Stomach (tissue), 9 donors: ENCODE data around the gene FMN2. TPM values are rescaled to one million over a fixed set of nuclear protein-coding genes. Genes with fewer than 3 reads are reported as not detected.

Source experiments
- DNase-seq, 2 donors: peaks; one replicate each; pipeline versions ENCODE4 v3.0.0 to v3.0.0-alpha.2; 2013 to 2019
- H3K27ac ChIP-seq, 5 donors: fragments of 200-600 bp in 4 of 5; sonication (generic) in 4 of 5; one replicate each; pipeline ENCODE4 v1.5.1; 2013 to 2019; ENCODE audit warnings: mild to moderate bottlenecking in 1 of 5, moderate library complexity in 1 of 5
- H3K27me3 ChIP-seq, 3 donors: fragments of 200-600 bp; sonication (generic); one replicate each; pipeline ENCODE4 v1.5.1; 2017 to 2019; ENCODE audit warnings: mixed run types in 1 of 3
- H3K36me3 ChIP-seq, 4 donors: fragments of 200-600 bp; sonication (generic); 1 replicate in 3 of 4; 2 replicates in 1 of 4; pipeline ENCODE4 v1.5.1; 2016 to 2019
- H3K4me1 ChIP-seq, 4 donors: fragments of 200-600 bp; sonication (generic); one replicate each; pipeline ENCODE4 v1.5.1; 2016 to 2019
- H3K4me3 ChIP-seq, 4 donors: fragments of 200-600 bp; sonication (generic) in 3 of 4; one replicate each; pipeline ENCODE4 v1.5.1; 2016 to 2019; ENCODE audit warnings: mild to moderate bottlenecking in 1 of 4
- H3K9me3 ChIP-seq, 4 donors: fragments of 200-600 bp; sonication (generic); one replicate each; pipeline ENCODE4 v1.5.1; 2016 to 2019
- EP300 ChIP-seq: sonication (generic); formaldehyde crosslinking; IDR thresholded peaks from one replicate; pipeline ENCODE4 v1.6.1; 2017; ENCODE audit warnings: antibody characterized with exemption
- POLR2A ChIP-seq, 4 donors: fragments of 450-650 bp; IDR thresholded peaks; one replicate each; pipeline ENCODE4 v1.6.1; 2016; ENCODE audit warnings: antibody characterized with exemption in 4 of 4, control low read depth in 2 of 4, mild to moderate bottlenecking in 1 of 4, moderate library complexity in 1 of 4
- POLR2AphosphoS5 ChIP-seq, 3 donors: sonication (generic); formaldehyde crosslinking; IDR thresholded peaks; one replicate each; pipeline ENCODE4 v1.6.1; 2016; ENCODE audit warnings: antibody characterized with exemption in 3 of 3
- WGBS, 5 donors: extraction: QIAGEN DNeasy Blood & Tissue Kit in 3 of 5; methylation state at CpG; one replicate each; pipeline versions ENCODE4 v1.1.5 to v1.1.7; 2013 to 2018; 5-methylcytosine and 5-hydroxymethylcytosine counted together
- intact Hi-C: fragments of 100-400 bp; cut with DNase I; formaldehyde crosslinking; loops from one replicate; pipeline ENCODE4 v1.15.1; 2023; ENCODE audit warnings: low total_unique reads
- polyA plus RNA-seq, 3 donors: library from polyadenylated mRNA; stranded (reverse); fragments of 200-250 nt; gene quantifications; one replicate each; pipeline ENCODE4 v1.2.3, GENCODE V29; 2013
- total RNA-seq, 5 donors: library from RNA; depleted of rRNA; stranded (reverse); fragments of >200 nt; gene quantifications; one replicate each; pipeline versions ENCODE4 v1.1.0 to v1.2.3, GENCODE V29; 2014 to 2016
- TF ChIP-seq, protein P1 (sequence below), 7 experiments: fragments of 450-650 bp in 4 of 7; fragments of 200-600 bp in 3 of 7; sonication (generic) in 3 of 7; IDR thresholded peaks; one replicate each; pipeline ENCODE4 v1.5.1; 2016 to 2019; ENCODE audit warnings: antibody characterized with exemption in 7 of 7, control low read depth in 2 of 7, mild to moderate bottlenecking in 1 of 7
- donor health status: healthy with polysubstance abuse.
- donor health status: Bipolar disorder and iron deficiency.
- donor health status: healthy.

FMN2 gene
- total and polyA plus RNA-seq, 8 donors, result 0.61 to 3.3 (median 0.87) TPM; not detected in 2

DNA sequence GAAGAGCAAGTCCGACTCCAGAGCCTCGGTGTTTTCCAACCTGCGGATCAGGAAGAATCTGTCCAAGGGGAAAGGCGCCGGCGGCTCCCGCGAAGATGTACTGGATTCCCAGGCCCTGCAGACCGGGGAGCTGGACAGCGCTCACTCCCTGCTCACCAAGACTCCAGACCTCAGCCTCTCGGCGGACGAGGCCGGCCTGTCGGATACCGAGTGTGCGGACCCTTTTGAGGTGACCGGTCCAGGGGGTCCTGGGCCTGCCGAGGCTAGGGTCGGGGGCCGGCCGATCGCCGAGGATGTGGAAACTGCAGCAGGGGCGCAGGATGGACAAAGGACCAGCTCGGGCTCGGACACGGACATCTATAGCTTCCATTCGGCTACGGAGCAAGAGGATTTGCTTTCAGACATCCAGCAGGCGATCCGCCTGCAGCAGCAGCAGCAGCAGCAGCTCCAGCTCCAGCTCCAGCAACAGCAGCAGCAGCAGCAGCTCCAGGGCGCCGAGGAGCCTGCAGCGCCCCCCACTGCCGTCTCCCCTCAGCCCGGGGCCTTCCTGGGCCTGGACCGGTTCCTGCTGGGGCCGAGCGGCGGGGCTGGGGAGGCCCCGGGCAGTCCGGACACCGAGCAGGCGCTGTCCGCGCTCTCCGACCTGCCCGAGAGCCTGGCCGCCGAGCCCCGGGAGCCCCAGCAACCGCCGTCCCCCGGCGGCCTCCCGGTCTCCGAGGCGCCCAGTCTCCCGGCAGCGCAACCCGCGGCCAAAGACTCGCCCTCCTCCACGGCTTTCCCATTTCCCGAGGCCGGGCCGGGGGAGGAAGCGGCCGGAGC lies 827 bp downstream of the FMN2 start:
- Histone ChIP-seq H3K9me3 (no peaks in the 10 kb centered on the region), H3K36me3 (no peaks in the 10 kb centered on the region), H3K4me1 (peaks cover 7 to 28% (median 26%) of the 10 kb centered on the region in 4 donors), H3K27ac (peak overlapping the region in 2 of 5 donors; percentile 14 to 65), H3K4me3 (peak overlapping the region; percentile 44 to 48 (median 46)), H3K27me3 (peaks cover 0 to 71% (median 33%) of the 10 kb centered on the region in 3 donors)
- WGBS, 5 donors, result 4 to 6% (median 5%) methylated on average over 25 to 70 of the region's 70 CpGs
- no peak for TF ChIP-seq POLR2AphosphoS5 (IDR thresholded peaks at IDR 0.05)
- no peak for TF ChIP-seq POLR2A (IDR thresholded peaks at IDR 0.05)
- TF ChIP-seq, protein P1, sequence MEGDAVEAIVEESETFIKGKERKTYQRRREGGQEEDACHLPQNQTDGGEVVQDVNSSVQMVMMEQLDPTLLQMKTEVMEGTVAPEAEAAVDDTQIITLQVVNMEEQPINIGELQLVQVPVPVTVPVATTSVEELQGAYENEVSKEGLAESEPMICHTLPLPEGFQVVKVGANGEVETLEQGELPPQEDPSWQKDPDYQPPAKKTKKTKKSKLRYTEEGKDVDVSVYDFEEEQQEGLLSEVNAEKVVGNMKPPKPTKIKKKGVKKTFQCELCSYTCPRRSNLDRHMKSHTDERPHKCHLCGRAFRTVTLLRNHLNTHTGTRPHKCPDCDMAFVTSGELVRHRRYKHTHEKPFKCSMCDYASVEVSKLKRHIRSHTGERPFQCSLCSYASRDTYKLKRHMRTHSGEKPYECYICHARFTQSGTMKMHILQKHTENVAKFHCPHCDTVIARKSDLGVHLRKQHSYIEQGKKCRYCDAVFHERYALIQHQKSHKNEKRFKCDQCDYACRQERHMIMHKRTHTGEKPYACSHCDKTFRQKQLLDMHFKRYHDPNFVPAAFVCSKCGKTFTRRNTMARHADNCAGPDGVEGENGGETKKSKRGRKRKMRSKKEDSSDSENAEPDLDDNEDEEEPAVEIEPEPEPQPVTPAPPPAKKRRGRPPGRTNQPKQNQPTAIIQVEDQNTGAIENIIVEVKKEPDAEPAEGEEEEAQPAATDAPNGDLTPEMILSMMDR (IDR thresholded peaks at IDR 0.05), result no peak
- no peak for TF ChIP-seq EP300
- peak in 1 of 2 donors; percentile 74 for DNase-seq
- intact Hi-C loops, result no loop called here

DNA sequence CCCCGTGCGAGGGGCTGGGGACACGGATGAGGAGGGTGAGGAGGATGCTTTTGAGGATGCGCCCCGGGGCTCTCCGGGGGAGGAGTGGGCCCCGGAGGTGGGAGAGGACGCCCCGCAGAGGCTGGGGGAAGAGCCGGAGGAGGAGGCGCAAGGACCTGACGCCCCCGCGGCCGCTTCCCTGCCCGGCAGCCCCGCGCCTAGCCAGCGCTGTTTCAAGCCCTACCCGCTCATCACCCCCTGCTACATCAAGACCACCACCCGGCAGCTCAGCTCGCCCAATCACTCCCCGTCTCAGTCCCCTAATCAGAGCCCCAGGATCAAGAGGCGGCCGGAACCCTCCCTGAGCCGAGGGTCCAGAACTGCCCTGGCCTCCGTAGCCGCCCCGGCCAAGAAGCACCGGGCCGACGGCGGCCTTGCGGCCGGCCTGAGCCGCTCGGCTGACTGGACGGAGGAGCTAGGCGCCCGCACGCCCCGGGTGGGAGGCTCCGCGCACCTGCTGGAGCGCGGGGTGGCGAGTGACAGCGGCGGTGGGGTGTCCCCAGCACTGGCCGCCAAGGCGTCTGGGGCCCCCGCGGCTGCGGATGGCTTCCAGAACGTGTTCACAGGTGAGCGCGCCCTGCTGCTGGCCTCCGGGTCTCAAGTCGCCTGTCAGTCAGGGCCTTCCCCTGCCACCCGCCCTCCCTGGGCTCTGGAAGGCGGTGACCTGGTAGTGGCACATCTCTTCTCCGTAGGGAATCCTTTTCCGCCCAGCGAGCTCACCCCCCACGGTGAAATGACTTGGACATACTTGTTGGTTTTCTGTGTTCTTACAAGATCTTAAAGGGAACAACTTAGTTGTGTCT lies 1.7 kb downstream of the FMN2 start:
- no peaks in the 10 kb centered on the region for H3K36me3 ChIP-seq
- H3K4me3 ChIP-seq, result peak overlapping the region; percentile 44 to 48 (median 46)
- peaks cover 7 to 28% (median 26%) of the 10 kb centered on the region in 4 donors for H3K4me1 ChIP-seq
- TF ChIP-seq, protein P1 (IDR thresholded peaks at IDR 0.05), result no peak
- TF ChIP-seq EP300 (no peak), POLR2A (IDR thresholded peaks at IDR 0.05) (no peak), POLR2AphosphoS5 (IDR thresholded peaks at IDR 0.05) (no peak)
- peak overlapping the region in 2 of 5 donors; percentile 14 to 65 for H3K27ac ChIP-seq
- H3K27me3 ChIP-seq, result peaks cover 0 to 67% (median 31%) of the 10 kb centered on the region in 3 donors
- peak in 1 of 2 donors; percentile 38 for DNase-seq
- 8 to 18% (median 13%) methylated on average over 19 to 65 of the region's 65 CpGs for WGBS, 5 donors
- no peaks in the 10 kb centered on the region for H3K9me3 ChIP-seq
- intact Hi-C loops, result no loop called here

DNA sequence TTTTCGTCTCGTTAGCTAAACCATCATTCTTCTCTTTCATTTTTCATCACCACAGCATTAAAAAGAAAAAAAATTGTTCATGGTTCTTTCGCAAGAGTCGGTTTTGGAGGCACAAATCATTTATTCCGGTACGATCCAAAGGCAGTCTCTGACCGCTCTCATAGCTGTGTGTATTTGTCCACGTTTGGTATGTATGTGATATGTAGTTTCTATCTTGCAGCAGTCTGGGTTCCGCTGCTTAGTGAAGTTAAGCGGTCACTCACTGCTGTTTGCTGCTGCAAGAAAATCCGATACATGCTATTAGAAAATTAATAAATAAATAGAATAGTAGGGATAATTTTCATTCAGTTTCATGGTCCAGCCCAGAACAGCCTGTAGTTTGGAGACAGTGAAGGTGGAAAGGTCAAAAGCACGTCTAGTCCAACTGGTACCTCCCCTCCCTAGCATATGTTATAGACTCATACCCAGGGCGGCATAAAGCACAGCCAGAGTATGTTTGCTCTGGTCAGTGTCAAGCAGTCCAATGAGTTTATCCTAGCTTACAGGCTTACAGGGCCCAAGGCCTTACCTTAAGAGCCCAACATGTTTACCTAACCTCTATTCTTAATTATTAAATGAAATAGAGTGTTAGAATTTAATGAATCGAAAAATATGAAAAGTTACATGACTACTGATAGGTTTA lies 2.5 kb downstream of the FMN2 start:
- Histone ChIP-seq H3K4me3 (no peak overlapping the region), H3K27ac (no peak overlapping the region), H3K4me1 (peaks cover 7 to 28% (median 26%) of the 10 kb centered on the region in 4 donors), H3K36me3 (no peaks in the 10 kb centered on the region), H3K27me3 (peaks cover 0 to 61% (median 29%) of the 10 kb centered on the region in 3 donors), H3K9me3 (no peaks in the 10 kb centered on the region)
- DNase-seq, result peak in 1 of 2 donors; percentile 19
- 85 to 91% (median 88%) methylated on average over 14 of the region's 14 CpGs for WGBS, 5 donors
- no peak for TF ChIP-seq EP300
- TF ChIP-seq, protein P1 (IDR thresholded peaks at IDR 0.05), result no peak
- TF ChIP-seq POLR2AphosphoS5 (IDR thresholded peaks at IDR 0.05), result no peak
- TF ChIP-seq POLR2A (IDR thresholded peaks at IDR 0.05), result no peak
- intact Hi-C loops, result no loop called here

DNA sequence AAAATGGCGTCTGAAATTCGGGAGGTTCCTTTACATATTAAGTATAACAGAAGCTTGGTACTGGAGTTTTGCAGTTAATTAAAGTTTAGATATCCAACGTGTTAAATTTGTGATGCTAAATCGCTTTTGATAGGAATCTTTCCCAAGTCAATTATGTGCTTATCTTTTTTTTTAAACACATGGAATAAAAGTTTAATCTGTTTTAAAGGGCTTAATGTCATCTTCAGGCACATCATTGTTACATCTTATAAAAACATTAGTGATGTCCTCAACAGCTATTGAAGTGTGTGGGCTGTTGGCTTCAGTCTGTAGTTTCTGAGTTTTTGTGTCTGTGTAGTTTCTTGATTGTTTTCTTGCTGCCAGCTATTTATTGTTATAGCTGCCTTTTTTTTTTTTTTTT lies 5.3 kb downstream of the FMN2 start:
- WGBS, 5 donors, result 82 to 87% (median 84%) methylated on average over 4 of the region's 4 CpGs
- no peak overlapping the region for H3K27ac ChIP-seq
- intact Hi-C loops, result no loop called here

More for the DNA sequence above, 5.3 kb downstream of the FMN2 start:
- no peak for DNase-seq
- H3K27me3 ChIP-seq, result peaks cover 0 to 35% (median 21%) of the 10 kb centered on the region in 3 donors
- H3K36me3 ChIP-seq, result no peaks in the 10 kb centered on the region
- H3K9me3 ChIP-seq, result no peaks in the 10 kb centered on the region
- H3K4me1 ChIP-seq, result peaks cover 2 to 19% (median 17%) of the 10 kb centered on the region in 4 donors
- no peak for TF ChIP-seq EP300
- no peak for TF ChIP-seq POLR2A (IDR thresholded peaks at IDR 0.05)
- TF ChIP-seq POLR2AphosphoS5 (IDR thresholded peaks at IDR 0.05), result no peak
- TF ChIP-seq, protein P1 (IDR thresholded peaks at IDR 0.05), result no peak
- H3K4me3 ChIP-seq, result no peak overlapping the region
